Stimulated activated CD8-positive, alpha-beta memory T cell treated with anti-CD3 and anti-CD28 coated beads, Interleukin-4, amount 100 ng/mL, for 1 hour (primary cell): Measurements from ENCODE around the gene CNDP2.
A peak's percentile ranks its signal among the peaks of the same experiment; 100 is the strongest.

Source experiments
- DNase-seq, 2 donors: peaks; one replicate each; pipeline ENCODE4 v3.0.0-alpha.2; 2020; ENCODE audit warnings: low read depth in 2 of 2, low spot score in 1 of 2

The CNDP2 gene

GRCh38 chr18:74533666-74534065 lies 37.5 kb downstream of the CNDP2 start:
- DNase-seq: no peak

GRCh38 chr18:74534150-74534969 lies 38.2 kb downstream of the CNDP2 start, which contains the start of gene CNDP1:
TSS of gene CNDP1 (plus strand) at chr18:74534500. CDS start at chr18:74534668, 168 bp downstream.
- DNase-seq: no peak

GRCh38 chr18:74534981-74535649 lies 39.0 kb downstream of the CNDP2 start:
- DNase-seq: no peak

GRCh38 chr18:74539289-74539688 lies 43.1 kb downstream of the CNDP2 start:
- DNase-seq: no peak

GRCh38 chr18:74540652-74541421 lies 44.7 kb downstream of the CNDP2 start:
- no peak for DNase-seq

- DNase-seq: no peak
Measured at GRCh38 chr18:74541703-74542555, 45.8 kb downstream of the CNDP2 start.

- no peak for DNase-seq
Measured at GRCh38 chr18:74544898-74545297, 48.7 kb downstream of the CNDP2 start.

GRCh38 chr18:74546007-74546406 lies 49.8 kb downstream of the CNDP2 start:
- DNase-seq: no peak

GRCh38 chr18:74546751-74547530 lies 50.8 kb downstream of the CNDP2 start:
- no peak for DNase-seq

- DNase-seq: no peak
Measured at GRCh38 chr18:74547860-74548259, 51.7 kb downstream of the CNDP2 start.

GRCh38 chr18:74549591-74550104 lies 53.5 kb downstream of the CNDP2 start:
- DNase-seq: no peak

- no peak for DNase-seq
Measured at GRCh38 chr18:74550886-74551285, 54.7 kb downstream of the CNDP2 start.

GRCh38 chr18:74551452-74551851 lies 55.3 kb downstream of the CNDP2 start:
- no peak for DNase-seq

GRCh38 chr18:74551936-74552555 lies 55.9 kb downstream of the CNDP2 start:
- peak; percentile 44 to 64 for DNase-seq

GRCh38 chr18:74556126-74556525 lies 60.0 kb downstream of the CNDP2 start:
- no peak for DNase-seq

GRCh38 chr18:74558096-74558495 lies 61.9 kb downstream of the CNDP2 start:
- DNase-seq: no peak

GRCh38 chr18:74562131-74562730 lies 66.1 kb downstream of the CNDP2 start:
- no peak for DNase-seq

GRCh38 chr18:74562775-74563174 lies 66.6 kb downstream of the CNDP2 start:
- DNase-seq: no peak

- no peak for DNase-seq
Measured at GRCh38 chr18:74563999-74564398, 67.8 kb downstream of the CNDP2 start.
